Fibroblast of lung (primary cell): ENCODE measurements around the gene CAMK2B. TPM values are rescaled to one million over a fixed set of nuclear protein-coding genes. Genes with fewer than 3 reads are reported as not detected.

ENCODE experiments used
- DNase-seq, 2 donors: peaks; one replicate each; pipeline versions ENCODE4 v3.0.0 to v3.0.0-alpha.2; 2010; ENCODE audit warnings: low read depth in 2 of 2
- H2AFZ ChIP-seq: 2 replicates; pipeline ENCODE4 v1.5.1; 2012; ENCODE audit warnings: low read length, control low read depth, inconsistent platforms
- H3K27ac ChIP-seq: 2 replicates; pipeline ENCODE4 v1.5.1; 2011; ENCODE audit warnings: low read length, control low read depth; ENCODE audit not compliant: insufficient read depth
- H3K27me3 ChIP-seq: 2 replicates; pipeline ENCODE4 v1.5.1; 2011; ENCODE audit warnings: mild to moderate bottlenecking, low read length; ENCODE audit not compliant: control insufficient read depth, insufficient read depth
- H3K36me3 ChIP-seq: 2 replicates; pipeline ENCODE4 v1.5.1; 2011; ENCODE audit warnings: low read length; ENCODE audit not compliant: control insufficient read depth, insufficient read depth
- H3K4me1 ChIP-seq: 2 replicates; pipeline ENCODE4 v1.5.1; 2011; ENCODE audit warnings: low read length; ENCODE audit not compliant: control insufficient read depth, insufficient read depth; ENCODE audit errors: extremely low read depth
- H3K4me2 ChIP-seq: 2 replicates; pipeline ENCODE4 v1.5.1; 2011; ENCODE audit warnings: low read length, control low read depth; ENCODE audit not compliant: insufficient read depth; ENCODE audit errors: extremely low read depth
- H3K4me3 ChIP-seq, 4 experiments: fragments of 200-600 bp in 1 of 4; sonication (generic) in 1 of 4; replicated peaks in 1 of 4; 2 replicates each; pipeline ENCODE4 v1.5.1; 2011 to 2016; ENCODE audit warnings: low read length in 4 of 4, low read depth in 3 of 4, mild to moderate bottlenecking in 3 of 4, control low read depth in 2 of 4, inconsistent platforms in 1 of 4, mixed read lengths in 1 of 4; ENCODE audit not compliant: insufficient read depth in 1 of 4; ENCODE audit errors: control extremely low read depth in 1 of 4
- H3K79me2 ChIP-seq: 2 replicates; pipeline ENCODE4 v1.5.1; 2012; ENCODE audit warnings: mild to moderate bottlenecking, low read length, inconsistent platforms; ENCODE audit not compliant: control insufficient read depth, insufficient read depth
- H3K9ac ChIP-seq: 2 replicates; pipeline ENCODE4 v1.5.1; 2011; ENCODE audit warnings: mild to moderate bottlenecking, low read length, control low read depth; ENCODE audit not compliant: insufficient read depth
- H3K9me3 ChIP-seq: 2 replicates; pipeline ENCODE4 v1.5.1; 2012; ENCODE audit warnings: low read depth, low read length; ENCODE audit not compliant: control insufficient read depth, insufficient read depth
- H4K20me1 ChIP-seq: 2 replicates; pipeline ENCODE4 v1.5.1; 2011; ENCODE audit warnings: low read length; ENCODE audit not compliant: control insufficient read depth, insufficient read depth; ENCODE audit errors: extremely low read depth
- CTCF ChIP-seq, 2 donors: IDR thresholded peaks in 1 of 2; conservative IDR thresholded peaks in 1 of 2; 1 replicate in 1 of 2; 2 replicates in 1 of 2; pipeline ENCODE4 v1.5.1; 2011 to 2012; ENCODE audit warnings: low read length in 2 of 2, control low read depth in 1 of 2, inconsistent platforms in 1 of 2, low read depth in 1 of 2, mild to moderate bottlenecking in 1 of 2
- EZH2 ChIP-seq: IDR thresholded peaks from 2 replicates; pipeline ENCODE4 v1.5.1; 2012; ENCODE audit warnings: low read length, control low read depth, mild to moderate bottlenecking; ENCODE audit errors: missing control alignments
- polyA plus RNA-seq, 2 donors: library from polyadenylated mRNA; depleted of rRNA in 1 of 2; stranded (reverse) in 1 of 2; unstranded in 1 of 2; fragments of >200 nt; gene quantifications; 2 replicates each; pipeline ENCODE4 v1.2.1, GENCODE V29; 2011 to 2012; ENCODE audit warnings: missing spikeins in 1 of 2
- total RNA-seq: library from RNA; depleted of rRNA; stranded (reverse); fragments of >200 nt; gene quantifications from 2 replicates; pipeline ENCODE4 v1.2.1, GENCODE V29; 2014

Gene CAMK2B
- total and polyA plus RNA-seq, 2 donors (not counting 1 experiment from before 2014, with no cell fraction given): 0.06 to 0.17 TPM

- peaks cover 25% of the 10 kb centered on the region for H3K27me3 ChIP-seq
- no peaks in the 10 kb centered on the region for H3K9me3 ChIP-seq
- H4K20me1 ChIP-seq: no peaks in the 10 kb centered on the region
- H3K4me3 ChIP-seq: no peak overlapping the region
- no peaks in the 10 kb centered on the region for H3K79me2 ChIP-seq
- H3K4me2 ChIP-seq: no peak overlapping the region
- H3K27ac ChIP-seq: no peak overlapping the region
- TF ChIP-seq CTCF (conservative IDR thresholded peaks at IDR 0.05 in 1 of 2, IDR thresholded peaks at IDR 0.05 in 1 of 2; ENCODE audit: low read depth in 1 of 2, low read length in 2 of 2) (no peak), EZH2 (no peak)
- H3K4me1 ChIP-seq: no peaks in the 10 kb centered on the region
- no peaks in the 10 kb centered on the region for H3K36me3 ChIP-seq
- no peak overlapping the region for H3K9ac ChIP-seq
- no peak for DNase-seq
- no peak overlapping the region for H2AFZ ChIP-seq
Measured at GRCh38 chr7:44291733-44292419, 33.5 kb downstream of the CAMK2B start.

- Histone ChIP-seq H3K4me3 (no peak overlapping the region), H3K9me3 (no peaks in the 10 kb centered on the region), H3K4me2 (no peak overlapping the region), H3K27me3 (peaks cover 25% of the 10 kb centered on the region), H3K4me1 (no peaks in the 10 kb centered on the region), H3K9ac (no peak overlapping the region), H4K20me1 (no peaks in the 10 kb centered on the region), H2AFZ (no peak overlapping the region), H3K27ac (no peak overlapping the region), H3K36me3 (no peaks in the 10 kb centered on the region), H3K79me2 (no peaks in the 10 kb centered on the region)
- peak; percentile 64 to 93 for DNase-seq
- TF ChIP-seq CTCF (conservative IDR thresholded peaks at IDR 0.05 in 1 of 2, IDR thresholded peaks at IDR 0.05 in 1 of 2; ENCODE audit: low read depth in 1 of 2, low read length in 2 of 2): no peak
- no peak for TF ChIP-seq EZH2
Measured at GRCh38 chr7:44291066-44291732, 34.2 kb downstream of the CAMK2B start.

- no peak overlapping the region for H2AFZ ChIP-seq
- no peak for TF ChIP-seq EZH2
- no peak for TF ChIP-seq CTCF (conservative IDR thresholded peaks at IDR 0.05 in 1 of 2, IDR thresholded peaks at IDR 0.05 in 1 of 2; ENCODE audit: low read depth in 1 of 2, low read length in 2 of 2)
- no peaks in the 10 kb centered on the region for H4K20me1 ChIP-seq
- DNase-seq: no peak
- peaks cover 16% of the 10 kb centered on the region for H3K27me3 ChIP-seq
- H3K9me3 ChIP-seq: no peaks in the 10 kb centered on the region
- H3K36me3 ChIP-seq: no peaks in the 10 kb centered on the region
- H3K4me1 ChIP-seq: no peaks in the 10 kb centered on the region
- no peak overlapping the region for H3K9ac ChIP-seq
- H3K79me2 ChIP-seq: no peaks in the 10 kb centered on the region
- no peak overlapping the region for H3K4me3 ChIP-seq
- H3K27ac ChIP-seq: no peak overlapping the region
- no peak overlapping the region for H3K4me2 ChIP-seq
Measured at GRCh38 chr7:44290252-44290620, 35.2 kb downstream of the CAMK2B start.
